Epithelial cell of proximal tubule (primary cell): ENCODE measurements around the gene ATP5PO. TPM values are rescaled to one million over a fixed set of nuclear protein-coding genes. Genes with fewer than 3 reads are reported as not detected.
A peak's percentile ranks its signal among the peaks of the same experiment; 100 is the strongest.

ENCODE experiments used
- DNase-seq: peaks from one replicate; pipeline ENCODE4 v3.0.0-alpha.2; 2011; ENCODE audit warnings: low read depth
- H3K4me3 ChIP-seq: 2 replicates; pipeline ENCODE4 v1.5.1; 2011; ENCODE audit warnings: low read depth, mild to moderate bottlenecking, low read length
- total RNA-seq: library from RNA; depleted of rRNA; stranded (reverse); fragments of >200 nt; gene quantifications from 2 replicates; pipeline ENCODE4 v1.2.3, GENCODE V29; 2015
- TF ChIP-seq, protein P1 (sequence below): conservative IDR thresholded peaks from 2 replicates; pipeline ENCODE4 v1.5.1; 2012; ENCODE audit warnings: low read depth, mild to moderate bottlenecking, low read length

ATP5PO gene
- total RNA-seq, 1 donor from 2014 or later, result 313 TPM

DNA sequence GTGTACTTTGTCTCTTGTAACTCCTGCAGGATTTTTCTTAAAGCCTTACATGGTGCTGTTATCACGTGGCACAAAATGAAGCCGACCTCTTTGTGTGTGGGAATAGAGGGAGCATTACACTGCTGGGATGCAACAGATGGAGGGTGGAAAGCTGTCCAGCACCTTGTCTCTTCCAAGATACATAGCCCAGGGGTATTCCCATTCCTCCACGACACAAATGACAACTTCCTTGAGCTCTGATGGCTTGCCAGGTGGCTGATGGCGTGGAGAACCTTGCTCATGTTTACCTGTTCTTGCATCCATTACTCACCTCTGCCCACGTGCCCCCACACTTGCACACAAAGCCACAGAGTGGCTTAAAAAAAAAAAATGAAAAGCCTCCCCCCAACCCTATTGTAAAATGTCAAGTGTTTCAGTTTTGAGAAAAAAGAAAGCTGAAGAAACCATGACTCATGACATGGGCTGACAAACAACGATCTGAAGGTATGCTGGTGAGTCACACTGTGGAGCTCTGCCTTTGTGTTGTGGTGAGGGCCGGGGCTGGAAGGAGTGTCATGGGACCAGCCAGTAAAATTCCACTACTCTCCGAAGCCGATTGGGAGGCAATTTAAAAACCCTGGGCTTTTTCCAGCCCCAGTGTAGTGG lies 32.0 kb upstream of the ATP5PO start:
- TF ChIP-seq, protein P1, sequence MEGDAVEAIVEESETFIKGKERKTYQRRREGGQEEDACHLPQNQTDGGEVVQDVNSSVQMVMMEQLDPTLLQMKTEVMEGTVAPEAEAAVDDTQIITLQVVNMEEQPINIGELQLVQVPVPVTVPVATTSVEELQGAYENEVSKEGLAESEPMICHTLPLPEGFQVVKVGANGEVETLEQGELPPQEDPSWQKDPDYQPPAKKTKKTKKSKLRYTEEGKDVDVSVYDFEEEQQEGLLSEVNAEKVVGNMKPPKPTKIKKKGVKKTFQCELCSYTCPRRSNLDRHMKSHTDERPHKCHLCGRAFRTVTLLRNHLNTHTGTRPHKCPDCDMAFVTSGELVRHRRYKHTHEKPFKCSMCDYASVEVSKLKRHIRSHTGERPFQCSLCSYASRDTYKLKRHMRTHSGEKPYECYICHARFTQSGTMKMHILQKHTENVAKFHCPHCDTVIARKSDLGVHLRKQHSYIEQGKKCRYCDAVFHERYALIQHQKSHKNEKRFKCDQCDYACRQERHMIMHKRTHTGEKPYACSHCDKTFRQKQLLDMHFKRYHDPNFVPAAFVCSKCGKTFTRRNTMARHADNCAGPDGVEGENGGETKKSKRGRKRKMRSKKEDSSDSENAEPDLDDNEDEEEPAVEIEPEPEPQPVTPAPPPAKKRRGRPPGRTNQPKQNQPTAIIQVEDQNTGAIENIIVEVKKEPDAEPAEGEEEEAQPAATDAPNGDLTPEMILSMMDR, result no peak

DNA sequence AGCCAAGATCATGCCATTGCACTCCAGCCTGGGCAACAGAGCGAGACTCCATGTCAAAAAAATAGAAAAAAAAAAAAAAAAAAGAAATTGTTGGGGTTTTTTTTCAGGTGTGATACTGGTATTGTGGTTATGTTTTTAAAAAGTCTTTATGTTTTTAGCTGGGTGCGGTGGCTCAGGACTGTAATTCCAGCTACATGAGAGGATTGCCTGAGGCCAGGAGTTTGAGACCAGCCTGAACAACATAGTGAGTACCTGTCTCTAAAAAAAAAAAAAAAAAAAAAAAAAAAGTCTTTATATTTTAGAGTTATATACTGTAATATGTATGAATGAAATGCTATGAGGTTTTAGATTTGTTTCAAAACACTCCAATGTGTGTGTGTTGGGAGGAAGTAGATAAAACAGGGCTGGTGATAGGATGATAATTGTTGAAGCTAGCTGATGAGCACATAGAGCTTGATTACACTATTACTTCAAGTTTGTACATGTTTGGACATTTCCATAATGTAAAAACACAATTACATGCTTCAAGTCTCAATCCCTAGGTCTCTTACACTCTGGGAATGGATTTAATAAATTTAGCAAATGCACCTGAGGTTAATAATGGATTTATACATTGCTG lies 30.2 kb upstream of the ATP5PO start:
- TF ChIP-seq, protein P1, result no peak
- DNase-seq, result no peak
- H3K4me3 ChIP-seq, result no peak overlapping the region

More for the DNA sequence above, 32.0 kb upstream of the ATP5PO start:
- peak overlapping the region; percentile 38 for H3K4me3 ChIP-seq
- DNase-seq, result peak; percentile 95

GRCh38 chr21:33944185-33944763 lies 28.7 kb upstream of the ATP5PO start:
- no peak overlapping the region for H3K4me3 ChIP-seq
- DNase-seq, result no peak
- TF ChIP-seq, protein P1, result no peak

- DNase-seq, result no peak
- TF ChIP-seq, protein P1, result no peak
- H3K4me3 ChIP-seq, result no peak overlapping the region
These were observed 27.7 kb upstream of the ATP5PO start for GRCh38 chr21:33943293-33943692.

DNA sequence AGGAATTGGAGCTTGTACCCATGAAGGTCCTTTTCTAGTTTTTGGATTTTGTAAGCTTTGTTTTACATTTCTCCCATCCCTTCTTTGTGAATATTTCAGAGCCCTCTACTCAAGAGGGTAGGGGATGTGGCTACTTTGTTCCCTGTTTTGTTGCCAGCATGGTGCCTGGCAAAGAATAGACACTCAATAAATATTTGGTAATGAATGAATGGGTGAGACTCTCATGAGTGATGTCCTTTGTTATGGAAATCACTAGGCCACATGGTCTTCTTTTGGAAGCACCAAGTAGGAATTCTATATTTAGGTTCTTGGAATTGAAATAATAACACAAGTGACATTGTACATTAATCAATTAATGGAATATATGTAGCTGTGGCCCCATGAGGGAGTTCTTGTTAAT lies 26.8 kb upstream of the ATP5PO start:
- H3K4me3 ChIP-seq, result no peak overlapping the region
- no peak for DNase-seq
- TF ChIP-seq, protein P1, result no peak

GRCh38 chr21:33940881-33941245 lies 25.3 kb upstream of the ATP5PO start:
- H3K4me3 ChIP-seq, result no peak overlapping the region
- DNase-seq, result no peak
- TF ChIP-seq, protein P1, result no peak
